ENCODE measurements around the gene ASCC1. TPM values are rescaled to one million over a fixed set of nuclear protein-coding genes. Genes with fewer than 3 reads are reported as not detected.
"Not testable (repeated sequence)": the region's sequence is repeated elsewhere in the genome, so short reads cannot be mapped to it uniquely, and the experiment has no call there.

Gene ASCC1
- total RNA-seq, 1 experiment from 2014 or later: 51.3 TPM

DNA sequence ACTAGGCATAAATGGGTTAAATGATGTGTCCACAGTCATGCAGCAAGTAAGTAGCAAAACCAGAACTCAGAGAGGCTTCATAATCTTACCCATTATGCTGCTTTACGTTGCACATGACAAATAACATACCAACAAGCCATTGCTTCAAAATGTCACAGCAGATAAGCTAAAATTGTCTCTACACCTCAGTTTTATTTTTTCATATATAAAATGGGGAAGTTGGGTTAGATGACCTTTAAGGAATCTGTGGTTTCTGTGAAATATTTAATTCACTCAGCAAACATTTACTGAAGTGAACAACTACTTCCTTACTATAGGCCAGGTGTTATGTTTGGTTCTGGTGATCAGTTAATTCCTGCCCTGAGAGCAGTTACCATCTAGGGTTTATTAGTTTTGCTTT, 2.2 kb upstream of the ASCC1 start:
- TF ChIP-seq, protein P1, sequence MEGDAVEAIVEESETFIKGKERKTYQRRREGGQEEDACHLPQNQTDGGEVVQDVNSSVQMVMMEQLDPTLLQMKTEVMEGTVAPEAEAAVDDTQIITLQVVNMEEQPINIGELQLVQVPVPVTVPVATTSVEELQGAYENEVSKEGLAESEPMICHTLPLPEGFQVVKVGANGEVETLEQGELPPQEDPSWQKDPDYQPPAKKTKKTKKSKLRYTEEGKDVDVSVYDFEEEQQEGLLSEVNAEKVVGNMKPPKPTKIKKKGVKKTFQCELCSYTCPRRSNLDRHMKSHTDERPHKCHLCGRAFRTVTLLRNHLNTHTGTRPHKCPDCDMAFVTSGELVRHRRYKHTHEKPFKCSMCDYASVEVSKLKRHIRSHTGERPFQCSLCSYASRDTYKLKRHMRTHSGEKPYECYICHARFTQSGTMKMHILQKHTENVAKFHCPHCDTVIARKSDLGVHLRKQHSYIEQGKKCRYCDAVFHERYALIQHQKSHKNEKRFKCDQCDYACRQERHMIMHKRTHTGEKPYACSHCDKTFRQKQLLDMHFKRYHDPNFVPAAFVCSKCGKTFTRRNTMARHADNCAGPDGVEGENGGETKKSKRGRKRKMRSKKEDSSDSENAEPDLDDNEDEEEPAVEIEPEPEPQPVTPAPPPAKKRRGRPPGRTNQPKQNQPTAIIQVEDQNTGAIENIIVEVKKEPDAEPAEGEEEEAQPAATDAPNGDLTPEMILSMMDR (IDR thresholded peaks at IDR 0.05; ENCODE audit: unreplicated experiment): no peak
- H3K4me1 Mint-ChIP-seq (ENCODE audit: low read depth, unreplicated experiment): peaks cover 31% of the 10 kb centered on the region
- TSS peak; percentile 4 for BruUV-seq (replicated peaks)
- peak overlapping the region; percentile 97 for H3K4me3 Mint-ChIP-seq (ENCODE audit: low read depth, unreplicated experiment)
- peak overlapping the region; percentile 6 for H3K27ac Mint-ChIP-seq (ENCODE audit: unreplicated experiment)
- CTCF ChIA-PET: interaction anchor here (0.6 to 1.5 kb wide), 4 partner anchors 20 to 170 kb away, joined by 3 to 5 read pairs (median 4); no protein-coding TSS in a partner anchor
- DNase-seq: no peak
- H3K27me3 Mint-ChIP-seq (ENCODE audit: unreplicated experiment): no peaks in the 10 kb centered on the region
- peaks cover 64% of the 10 kb centered on the region for H3K36me3 Mint-ChIP-seq (ENCODE audit: insufficient read depth, unreplicated experiment)
- no peaks in the 10 kb centered on the region for H3K9me3 Mint-ChIP-seq (ENCODE audit: low read depth, unreplicated experiment)
- intact Hi-C loops (cut with micrococcal nuclease; ENCODE audit: unreplicated experiment): loop anchor here (10.0 kb wide), 1 partner anchor 324 kb away; no protein-coding TSS in a partner anchor

DNA sequence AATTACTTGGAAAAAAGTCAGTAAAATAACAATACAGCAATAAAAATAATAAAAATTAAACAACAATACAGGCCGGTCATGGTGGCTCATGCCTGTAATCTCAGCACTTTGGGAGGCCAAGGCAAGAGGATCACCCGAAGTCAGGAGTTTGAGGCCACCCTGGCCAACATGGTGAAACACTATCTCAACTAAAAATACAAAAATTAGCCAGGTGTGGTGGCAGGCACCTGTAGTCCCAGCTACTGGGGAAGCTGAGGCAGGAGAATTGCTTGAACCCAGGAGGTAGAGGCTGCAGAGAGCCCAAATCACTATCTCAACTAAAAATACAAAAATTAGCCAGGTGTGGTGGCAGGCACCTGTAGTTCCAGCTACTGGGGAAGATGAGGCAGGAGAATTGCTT, 4.2 kb downstream of the ASCC1 start:
- DNase-seq; H3K9me3 Mint-ChIP-seq (ENCODE audit: low read depth, unreplicated experiment); H3K27me3 Mint-ChIP-seq (ENCODE audit: unreplicated experiment); CTCF ChIA-PET; BruUV-seq (replicated peaks); H3K4me3 Mint-ChIP-seq (ENCODE audit: low read depth, unreplicated experiment); H3K27ac Mint-ChIP-seq (ENCODE audit: unreplicated experiment): not testable (repeated sequence)
- intact Hi-C loops (cut with micrococcal nuclease; ENCODE audit: unreplicated experiment): loop anchor here (10.0 kb wide), 1 partner anchor 317 kb away; no protein-coding TSS in a partner anchor
- Mint-ChIP-seq H3K36me3 (ENCODE audit: insufficient read depth, unreplicated experiment) (peaks cover 55% of the 10 kb centered on the region), H3K4me1 (ENCODE audit: low read depth, unreplicated experiment) (peaks cover 12% of the 10 kb centered on the region)

DNA sequence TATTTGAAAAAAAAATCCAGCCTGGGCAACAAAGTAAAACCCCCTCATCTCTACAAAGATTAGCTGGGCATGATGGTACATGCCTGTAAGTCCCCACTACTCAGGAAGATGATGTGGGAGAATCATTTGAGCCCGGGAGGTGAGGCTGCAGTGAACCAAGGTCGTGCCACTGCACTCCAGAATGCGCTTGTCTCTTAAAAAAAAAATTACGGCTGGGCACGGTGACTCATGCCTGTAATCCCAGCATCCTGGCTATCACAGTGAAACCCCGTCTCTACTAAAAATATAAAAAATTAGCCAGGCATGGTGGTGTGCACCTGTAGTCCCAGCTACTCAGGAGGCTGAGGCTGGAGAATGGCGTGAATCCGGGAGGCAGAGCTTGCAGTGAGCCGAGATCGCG, 4.7 kb downstream of the ASCC1 start:
- DNase-seq; H3K9me3 Mint-ChIP-seq (ENCODE audit: low read depth, unreplicated experiment); H3K27me3 Mint-ChIP-seq (ENCODE audit: unreplicated experiment); CTCF ChIA-PET; BruUV-seq (replicated peaks); H3K27ac Mint-ChIP-seq (ENCODE audit: unreplicated experiment); H3K4me3 Mint-ChIP-seq (ENCODE audit: low read depth, unreplicated experiment): not testable (repeated sequence)
- intact Hi-C loops (cut with micrococcal nuclease; ENCODE audit: unreplicated experiment): loop anchor here (10.0 kb wide), 1 partner anchor 317 kb away; no protein-coding TSS in a partner anchor
- Mint-ChIP-seq H3K36me3 (ENCODE audit: insufficient read depth, unreplicated experiment) (peaks cover 52% of the 10 kb centered on the region), H3K4me1 (ENCODE audit: low read depth, unreplicated experiment) (peaks cover 12% of the 10 kb centered on the region)

DNA sequence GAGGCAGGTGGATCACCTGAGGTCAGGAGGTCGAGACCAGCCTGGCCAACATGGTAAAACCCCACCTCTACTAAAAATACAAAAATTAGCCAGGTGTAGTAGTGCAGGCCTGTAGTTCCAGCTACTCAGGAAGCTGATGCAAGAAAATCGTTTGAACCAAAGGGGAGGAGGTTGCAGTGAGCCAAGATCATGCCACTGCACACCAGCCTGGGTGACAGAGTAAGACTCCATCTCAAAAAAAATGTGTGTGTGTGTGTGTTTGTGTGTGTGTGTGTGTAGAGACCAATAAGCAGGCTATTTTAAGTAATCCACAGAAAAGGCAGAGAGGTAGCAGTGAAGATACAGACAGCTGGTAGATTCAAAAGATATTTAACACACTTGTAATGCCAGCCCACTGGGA, 7.5 kb downstream of the ASCC1 start:
- BruUV-seq (replicated peaks); H3K27me3 Mint-ChIP-seq (ENCODE audit: unreplicated experiment); H3K4me3 Mint-ChIP-seq (ENCODE audit: low read depth, unreplicated experiment); intact Hi-C loops (cut with micrococcal nuclease; ENCODE audit: unreplicated experiment); DNase-seq; H3K4me1 Mint-ChIP-seq (ENCODE audit: low read depth, unreplicated experiment); H3K9me3 Mint-ChIP-seq (ENCODE audit: low read depth, unreplicated experiment): not testable (repeated sequence)
- CTCF ChIA-PET: interaction anchor here (0.6 kb wide), 1 partner anchor 77 kb away, joined by 3 read pairs; no protein-coding TSS in a partner anchor
- Mint-ChIP-seq H3K27ac (ENCODE audit: unreplicated experiment) (peak overlapping the region; percentile 15), H3K36me3 (ENCODE audit: insufficient read depth, unreplicated experiment) (peaks cover 51% of the 10 kb centered on the region)

DNA sequence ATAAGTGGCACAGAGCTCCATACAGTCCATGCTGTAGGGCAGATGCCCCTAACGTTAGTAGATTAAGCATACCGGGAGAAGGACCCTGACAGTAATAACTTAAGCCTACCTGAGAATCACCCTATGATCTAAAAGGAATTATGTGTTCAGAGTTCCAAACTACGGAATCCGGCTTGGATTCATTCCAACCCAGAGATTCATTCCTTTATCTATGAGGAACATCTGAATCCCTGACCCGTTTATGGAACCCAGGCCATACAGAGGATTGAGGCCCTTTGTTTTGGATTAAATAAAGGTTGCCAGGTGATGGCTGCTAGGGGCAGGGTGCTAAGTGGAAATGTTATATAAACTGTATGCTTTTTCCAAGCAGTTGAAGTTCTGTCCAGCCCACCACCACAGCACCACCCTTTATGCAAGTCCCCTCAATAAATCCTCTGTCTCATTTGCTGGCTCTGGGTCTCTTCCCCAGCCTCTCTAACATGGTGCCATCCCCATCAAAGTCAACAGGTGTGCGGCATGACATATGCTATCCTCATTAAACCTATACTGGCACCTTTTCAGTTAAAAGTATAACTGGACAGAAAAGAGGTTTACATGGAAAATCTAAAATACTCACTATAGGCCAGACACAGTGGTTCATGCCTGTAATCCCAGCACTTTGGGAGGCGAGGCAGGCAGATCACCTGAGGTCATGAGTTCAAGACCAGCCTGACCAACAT, 9.4 kb downstream of the ASCC1 start:
- CTCF ChIA-PET: interaction anchor here (0.6 kb wide), 1 partner anchor 95 kb away, joined by 3 read pairs; no protein-coding TSS in a partner anchor
- BruUV-seq (replicated peaks): no TSS peak
- Mint-ChIP-seq H3K4me1 (ENCODE audit: low read depth, unreplicated experiment) (no peaks in the 10 kb centered on the region), H3K27ac (ENCODE audit: unreplicated experiment) (no peak overlapping the region), H3K4me3 (ENCODE audit: low read depth, unreplicated experiment) (no peak overlapping the region), H3K36me3 (ENCODE audit: insufficient read depth, unreplicated experiment) (peaks cover 56% of the 10 kb centered on the region), H3K9me3 (ENCODE audit: low read depth, unreplicated experiment) (no peaks in the 10 kb centered on the region), H3K27me3 (ENCODE audit: unreplicated experiment) (no peaks in the 10 kb centered on the region)
- intact Hi-C loops (cut with micrococcal nuclease; ENCODE audit: unreplicated experiment): no loop called here
- DNase-seq: no peak
- TF ChIP-seq, protein P1 (IDR thresholded peaks at IDR 0.05; ENCODE audit: unreplicated experiment): no peak
